Coronary artery (tissue), 2 donors: ENCODE data around the gene TMEM218.

Experiments used
- DNase-seq: peaks from one replicate; pipeline ENCODE4 v3.0.0-alpha.2; 2017; ENCODE audit warnings: low spot score
- H3K27ac ChIP-seq, 2 donors: fragments of 200-600 bp; sonication (generic); one replicate each; pipeline ENCODE4 v1.5.1; 2016 to 2019
- H3K4me3 ChIP-seq: fragments of 200-600 bp; sonication (generic); 2 replicates; pipeline ENCODE4 v1.5.1; 2016; ENCODE audit warnings: mild to moderate bottlenecking, moderate library complexity
- TF ChIP-seq, protein P1 (sequence below): fragments of 200-600 bp; sonication (generic); IDR thresholded peaks from one replicate; pipeline ENCODE4 v1.5.1; 2019; ENCODE audit warnings: antibody characterized with exemption

TMEM218 gene

DNA sequence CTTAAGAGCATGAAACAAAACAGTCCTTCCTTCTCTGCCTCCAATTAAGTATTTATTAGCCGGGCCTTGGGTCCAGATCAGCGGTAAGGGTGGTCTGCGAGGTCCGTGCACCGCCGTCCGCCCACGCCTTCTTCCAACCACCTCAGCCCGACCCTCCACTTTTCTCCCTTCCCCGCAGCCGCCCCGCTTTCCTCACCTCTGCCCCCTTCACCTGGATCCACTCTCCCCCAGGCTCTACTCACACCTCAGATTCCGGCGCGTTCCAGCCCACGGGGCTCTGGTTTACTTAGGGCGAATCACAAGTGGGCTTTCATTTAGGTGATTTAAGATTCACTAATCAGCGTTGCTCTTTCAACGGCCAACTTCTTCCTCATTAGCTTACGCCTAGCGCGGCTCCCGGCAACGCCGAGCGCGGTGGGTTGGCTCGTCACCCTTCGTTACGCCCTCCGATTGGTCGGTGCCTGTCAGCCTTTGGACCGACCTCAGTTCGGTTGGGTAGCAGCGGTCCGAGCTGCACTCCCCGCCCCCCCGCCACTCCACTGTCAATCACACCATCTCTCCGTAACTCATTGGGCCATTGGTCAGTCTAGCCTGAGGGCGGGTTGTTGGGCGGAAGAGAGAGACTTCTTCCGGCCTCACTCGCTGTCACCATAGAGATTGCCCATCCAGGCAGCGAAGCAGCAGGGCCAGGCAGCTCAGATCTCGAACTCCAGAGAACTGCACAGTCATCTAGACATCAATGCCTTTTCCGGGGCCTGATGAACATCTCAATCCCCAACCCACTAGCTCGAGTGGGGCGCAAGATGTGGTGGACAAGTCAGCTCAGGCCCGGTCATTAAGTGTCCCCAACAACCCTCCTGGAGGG is at the start of gene TMEM218:
Gene TMEM218 (minus strand): TSS at position 284 of the 865 bp plus-strand sequence. CDS start 9,385 bp downstream, outside the sequence.
- Histone ChIP-seq H3K27ac (peak within 1 kb of the TSS; percentile 83 to 87), H3K4me3 (peak within 1 kb of the TSS; percentile 97)
- DNase-seq, result peak; percentile 99
- TF ChIP-seq, protein P1, sequence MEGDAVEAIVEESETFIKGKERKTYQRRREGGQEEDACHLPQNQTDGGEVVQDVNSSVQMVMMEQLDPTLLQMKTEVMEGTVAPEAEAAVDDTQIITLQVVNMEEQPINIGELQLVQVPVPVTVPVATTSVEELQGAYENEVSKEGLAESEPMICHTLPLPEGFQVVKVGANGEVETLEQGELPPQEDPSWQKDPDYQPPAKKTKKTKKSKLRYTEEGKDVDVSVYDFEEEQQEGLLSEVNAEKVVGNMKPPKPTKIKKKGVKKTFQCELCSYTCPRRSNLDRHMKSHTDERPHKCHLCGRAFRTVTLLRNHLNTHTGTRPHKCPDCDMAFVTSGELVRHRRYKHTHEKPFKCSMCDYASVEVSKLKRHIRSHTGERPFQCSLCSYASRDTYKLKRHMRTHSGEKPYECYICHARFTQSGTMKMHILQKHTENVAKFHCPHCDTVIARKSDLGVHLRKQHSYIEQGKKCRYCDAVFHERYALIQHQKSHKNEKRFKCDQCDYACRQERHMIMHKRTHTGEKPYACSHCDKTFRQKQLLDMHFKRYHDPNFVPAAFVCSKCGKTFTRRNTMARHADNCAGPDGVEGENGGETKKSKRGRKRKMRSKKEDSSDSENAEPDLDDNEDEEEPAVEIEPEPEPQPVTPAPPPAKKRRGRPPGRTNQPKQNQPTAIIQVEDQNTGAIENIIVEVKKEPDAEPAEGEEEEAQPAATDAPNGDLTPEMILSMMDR, result no peak

DNA sequence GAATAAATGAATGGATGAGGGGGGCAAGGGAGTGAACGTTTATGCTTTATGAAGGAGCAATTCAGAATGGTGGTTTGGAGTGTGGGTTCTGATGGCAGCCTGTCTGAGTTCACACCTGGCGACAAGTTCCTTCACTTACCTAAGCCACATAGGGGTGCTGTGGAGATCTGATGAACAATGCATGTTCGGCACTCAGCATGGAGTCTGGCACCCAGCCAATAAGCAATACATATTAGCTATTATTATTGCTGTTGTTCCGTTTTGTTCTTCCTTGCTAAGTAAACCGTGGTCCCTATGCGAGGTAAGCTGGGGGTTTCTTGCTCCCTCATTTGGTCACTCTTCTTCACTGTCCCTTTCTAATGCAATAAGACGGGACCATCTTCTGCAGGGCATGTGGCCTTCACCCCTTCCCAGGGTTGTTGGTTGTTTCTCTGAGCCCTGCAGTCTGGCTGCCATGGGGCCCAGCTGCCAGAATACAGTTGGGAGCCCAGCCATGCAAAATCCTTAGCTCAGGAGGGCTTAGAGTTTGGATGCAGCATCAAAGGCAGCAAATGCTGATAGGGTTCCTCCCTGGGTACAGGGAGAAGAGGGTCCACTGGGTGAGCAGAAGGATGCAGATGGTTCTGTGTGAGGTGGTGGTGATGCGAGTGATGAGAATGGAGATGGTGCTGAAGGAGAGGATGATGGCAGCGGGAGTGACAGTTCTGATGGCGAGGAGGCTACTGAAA is 46.7 kb upstream of the TMEM218 start:
- no peak for DNase-seq
- Histone ChIP-seq H3K4me3 (no peak overlapping the region), H3K27ac (no peak overlapping the region)
- TF ChIP-seq, protein P1, result no peak

DNA sequence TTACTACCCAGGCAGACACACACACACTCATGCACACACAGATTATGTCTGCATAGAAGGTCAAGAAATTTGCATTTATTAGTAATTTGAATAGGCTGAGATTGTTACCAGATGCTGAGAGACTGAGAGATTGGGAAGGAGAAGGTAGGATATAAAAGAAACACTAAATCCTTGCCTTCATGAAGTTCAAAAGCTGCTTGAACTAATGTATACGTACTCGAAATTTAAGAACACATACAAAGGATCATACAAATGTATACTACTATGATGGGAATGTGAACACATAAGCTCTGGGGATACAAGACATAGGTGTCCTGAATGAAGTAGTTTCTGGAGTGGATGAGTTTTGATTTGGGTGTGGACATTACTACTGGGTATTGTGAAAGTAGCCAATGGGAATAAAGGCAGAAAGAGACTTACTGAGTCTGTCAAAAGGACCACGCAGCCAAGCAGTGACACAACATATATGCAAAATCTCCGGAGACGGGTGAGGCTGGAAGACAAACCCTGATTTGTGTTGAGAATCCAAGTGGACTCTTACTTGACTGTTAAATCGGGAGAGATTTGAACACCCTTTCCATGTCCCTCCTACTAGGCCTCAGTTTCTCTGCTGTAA is 45.8 kb upstream of the TMEM218 start:
- Histone ChIP-seq H3K27ac (no peak overlapping the region), H3K4me3 (no peak overlapping the region)
- TF ChIP-seq, protein P1, result no peak
- no peak for DNase-seq

DNA sequence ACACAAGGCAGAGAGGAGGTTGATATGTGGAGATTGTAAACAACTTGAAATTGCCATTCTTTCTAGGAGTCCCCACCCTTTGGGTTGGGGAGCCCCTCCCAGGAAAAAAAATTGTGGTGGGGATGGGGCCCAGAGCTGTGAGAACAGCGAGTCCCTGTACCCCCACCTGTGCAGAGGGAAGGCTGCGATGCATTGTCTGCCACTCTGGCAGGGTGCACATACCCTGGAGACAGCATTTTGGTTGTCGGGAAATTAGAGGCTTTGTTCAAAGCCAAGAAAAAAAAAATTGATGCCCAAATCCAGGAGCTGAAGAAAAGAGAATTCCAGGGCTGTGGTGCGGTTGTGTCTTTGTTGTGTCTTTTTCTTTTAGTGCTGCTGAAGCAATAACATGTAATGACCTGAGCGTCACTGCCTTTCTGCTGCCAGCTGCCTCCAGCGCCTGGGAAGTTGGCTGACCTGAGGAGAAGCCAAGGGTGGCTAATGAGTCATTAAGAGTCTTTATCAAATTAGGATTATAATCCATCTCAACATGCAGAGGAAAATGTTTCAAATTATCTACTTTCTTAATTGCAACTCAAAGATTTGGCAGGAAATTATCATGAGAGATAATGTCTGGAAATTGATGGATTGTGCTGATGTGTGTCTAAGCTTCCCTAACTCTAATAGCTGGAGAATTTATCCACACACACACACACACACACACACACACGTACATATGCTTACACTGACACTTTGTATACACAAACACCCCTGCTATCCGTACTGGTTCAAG is 45.1 kb upstream of the TMEM218 start:
- no peak overlapping the region for H3K27ac ChIP-seq
- no peak overlapping the region for H3K4me3 ChIP-seq
- no peak for DNase-seq
- TF ChIP-seq, protein P1, result no peak

DNA sequence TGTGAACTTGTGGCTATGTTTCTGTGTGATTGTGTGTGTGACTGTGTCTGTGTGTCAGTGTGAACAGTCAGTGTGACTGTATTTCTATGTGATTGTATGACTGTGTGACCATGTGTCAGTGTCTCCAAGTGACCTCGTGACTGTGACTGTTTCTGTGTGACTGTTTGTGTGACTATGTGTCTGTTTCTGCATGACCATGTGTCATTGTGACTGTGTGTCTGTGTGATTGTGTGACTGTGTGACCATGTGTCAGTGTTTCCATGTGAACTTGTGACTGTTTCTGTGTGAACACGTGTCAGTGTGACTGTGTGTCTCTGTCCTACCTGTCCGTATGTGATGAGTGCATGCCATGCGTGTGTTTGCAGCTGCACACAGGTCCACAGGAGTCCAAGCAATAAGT is 44.3 kb upstream of the TMEM218 start:
- DNase-seq, result no peak
- Histone ChIP-seq H3K4me3 (no peak overlapping the region), H3K27ac (no peak overlapping the region)
- TF ChIP-seq, protein P1, result no peak

DNA sequence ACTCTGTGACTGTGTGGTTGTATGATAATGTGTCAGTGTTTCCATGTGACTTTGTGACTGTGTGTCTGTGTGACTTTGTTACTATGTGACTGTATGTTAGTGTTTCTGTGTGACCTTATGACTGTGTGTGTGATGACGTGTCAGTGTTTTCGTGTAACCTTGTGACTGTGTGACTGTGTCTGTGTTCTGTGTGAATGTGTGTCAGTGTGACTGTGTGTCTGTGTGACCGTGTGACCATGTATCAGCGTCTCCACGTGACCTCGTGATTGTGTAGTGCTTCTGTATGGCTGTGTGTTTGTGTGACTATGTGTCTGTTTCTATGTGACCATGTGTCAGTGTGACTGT is 43.6 kb upstream of the TMEM218 start:
- TF ChIP-seq, protein P1, result no peak
- no peak overlapping the region for H3K4me3 ChIP-seq

More for the DNA sequence above, 43.6 kb upstream of the TMEM218 start:
- no peak overlapping the region for H3K27ac ChIP-seq
- no peak for DNase-seq
